Type B pancreatic cell (in vitro differentiated cells): Measurements from ENCODE around the gene OR14A16. TPM values are rescaled to one million over a fixed set of nuclear protein-coding genes. Genes with fewer than 3 reads are reported as not detected.

Experiments used
- total RNA-seq: library from RNA; stranded (reverse); gene quantifications from 2 replicates; pipeline ENCODE4 v1.2.1, GENCODE V29; 2021; ENCODE audit warnings: low replicate concordance

OR14A16 gene
- total RNA-seq, 1 donor from 2014 or later: not detected

Other genes with a start within 250 kb of the OR14A16 start
- not detected in 2 replicates for gene OR2G2, start 235.8 kb downstream of the OR14A16 start, total RNA-seq
- gene OR2G3, start 218.5 kb downstream of the OR14A16 start, total RNA-seq: not detected in 2 replicates
- gene OR13G1, start 144.4 kb downstream of the OR14A16 start, total RNA-seq: not detected in 2 replicates
- gene OR6F1, start 107.5 kb downstream of the OR14A16 start, total RNA-seq: not detected in 2 replicates
- not detected in 2 replicates for gene OR14K1, start 85.5 kb downstream of the OR14A16 start, total RNA-seq
- not detected in 2 replicates for gene OR14A2, start 76.0 kb downstream of the OR14A16 start, total RNA-seq
- gene OR1C1, start 63.6 kb downstream of the OR14A16 start, total RNA-seq: not detected in 2 replicates
- not detected in 2 replicates for gene OR11L1, start 17.8 kb upstream of the OR14A16 start, total RNA-seq
- gene TRIM58, start 33.1 kb upstream of the OR14A16 start, total RNA-seq: 0.17 and 0.81 TPM in 2 replicates
- not detected in 2 replicates for gene OR2W3, start 71.5 kb upstream of the OR14A16 start, total RNA-seq
- not detected in 2 replicates for gene OR2T8, start 96.1 kb upstream of the OR14A16 start, total RNA-seq
- not detected in 2 replicates for gene OR2AJ1, start 100.8 kb upstream of the OR14A16 start, total RNA-seq
- not detected in 2 replicates for gene OR2L8, start 124.7 kb upstream of the OR14A16 start, total RNA-seq
- gene OR2AK2, start 141.1 kb upstream of the OR14A16 start, total RNA-seq: not detected in 2 replicates
- gene OR2L5, start 189.5 kb upstream of the OR14A16 start, total RNA-seq: not detected in 2 replicates
- gene OR2L2, start 206.0 kb upstream of the OR14A16 start, total RNA-seq: 0.07 and 0.14 TPM in 2 replicates
- not detected in 2 replicates for gene OR2L3, start 222.7 kb upstream of the OR14A16 start, total RNA-seq